SU-DHL-6 (cell line): Measurements from ENCODE around the gene LRIG3.

Source experiments
- H2AFZ ChIP-seq: fragments of 200-600 bp; sonication (generic); 2 replicates; pipeline ENCODE4 v1.6.1; 2014; ENCODE audit warnings: low read depth, mild to moderate bottlenecking, moderate library complexity, mixed read lengths, antibody characterized with exemption, low read length; ENCODE audit not compliant: severe bottlenecking
- H3F3A ChIP-seq: fragments of 200-600 bp; shearing (Covaris generic); 2 replicates; pipeline ENCODE4 v1.6.0; 2016; ENCODE audit warnings: antibody characterized with exemption, mild to moderate bottlenecking; ENCODE audit not compliant: insufficient read depth
- H3K27ac ChIP-seq: fragments of 200-600 bp; sonication (generic); 2 replicates; pipeline ENCODE4 v1.5.1; 2016; ENCODE audit warnings: low read depth, mild to moderate bottlenecking, low read length, moderate library complexity, mixed read lengths
- H3K27me3 ChIP-seq: fragments of 200-600 bp; sonication (generic), shearing (Covaris generic); 2 replicates; pipeline ENCODE4 v1.6.0; 2014; ENCODE audit warnings: mild to moderate bottlenecking, low read length
- H3K36me3 ChIP-seq: fragments of 200-600 bp; sonication (generic); 2 replicates; pipeline ENCODE4 v1.6.1; 2014; ENCODE audit warnings: mild to moderate bottlenecking, low read length, mixed read lengths
- H3K4me2 ChIP-seq: fragments of 300-600, 200-600 bp; shearing (Covaris generic), sonication (generic); 2 replicates; pipeline ENCODE4 v1.6.0; 2014; ENCODE audit warnings: low read length, low read depth, mild to moderate bottlenecking; ENCODE audit not compliant: poor library complexity, severe bottlenecking
- H3K4me3 ChIP-seq: fragments of 200-600 bp; sonication (generic); 2 replicates; pipeline ENCODE4 v1.5.1; 2014; ENCODE audit warnings: antibody characterized with exemption, low read length, mild to moderate bottlenecking, mixed read lengths; ENCODE audit not compliant: insufficient read depth, poor library complexity, severe bottlenecking
- H3K79me2 ChIP-seq: fragments of 200-600 bp; sonication (generic); 2 replicates; pipeline ENCODE4 v1.6.1; 2014; ENCODE audit warnings: mild to moderate bottlenecking, low read length, moderate library complexity; ENCODE audit not compliant: insufficient read depth
- H3K9ac ChIP-seq: fragments of 200-600 bp; sonication (generic); 2 replicates; pipeline ENCODE4 v1.7.0; 2014; ENCODE audit warnings: mild to moderate bottlenecking, low read length
- H3K9me2 ChIP-seq: fragments of 200-600 bp; sonication (generic); replicated peaks from 2 replicates; pipeline ENCODE4 v1.6.1; 2014; ENCODE audit warnings: low read length; ENCODE audit not compliant: insufficient read depth
- H3K9me3 ChIP-seq: fragments of 200-600 bp; sonication (generic); 2 replicates; pipeline ENCODE4 v1.6.1; 2014; ENCODE audit warnings: low read length, mixed read lengths; ENCODE audit not compliant: insufficient read depth
- H4K20me1 ChIP-seq: fragments of 200-600 bp; sonication (generic); 2 replicates; pipeline ENCODE4 v1.6.1; 2014; ENCODE audit warnings: low read depth, mild to moderate bottlenecking, antibody characterized with exemption, low read length, moderate library complexity, mixed read lengths
- EZH2phosphoT487 ChIP-seq: fragments of 200-600 bp; sonication (generic), shearing (Covaris generic); conservative IDR thresholded peaks from 2 replicates; pipeline ENCODE4 v1.6.1; 2018; ENCODE audit warnings: mild to moderate bottlenecking, antibody characterized with exemption, low read length, moderate library complexity, mixed read lengths
- TF ChIP-seq, protein P1 (sequence below): fragments of 200-600 bp; sonication (generic); IDR thresholded peaks from one replicate; pipeline ENCODE4 v1.5.1; 2017; ENCODE audit warnings: antibody characterized with exemption, mild to moderate bottlenecking, low read length, moderate library complexity; ENCODE audit not compliant: insufficient read depth, poor library complexity, severe bottlenecking

The LRIG3 gene

DNA sequence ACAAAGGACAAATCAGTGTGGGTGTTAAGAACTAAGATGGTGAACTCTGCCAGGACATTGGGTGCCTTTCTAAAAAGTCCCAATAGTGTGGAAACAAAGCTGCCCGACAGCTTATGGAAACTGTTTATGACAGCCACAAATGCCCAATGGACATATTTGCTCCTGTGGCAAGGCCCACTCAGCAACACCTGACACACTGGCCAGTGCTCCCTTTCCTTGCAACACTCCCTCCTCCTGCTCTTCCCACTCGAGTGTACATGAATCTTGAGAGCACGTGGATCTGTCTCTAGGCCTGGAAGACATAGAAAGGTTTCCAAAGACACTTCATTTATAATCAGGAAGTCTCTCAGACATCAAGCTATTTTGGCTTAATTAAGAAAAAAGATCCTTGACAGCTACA is 14.2 kb upstream of the LRIG3 start:
- Histone ChIP-seq H3K27me3 (no peaks in the 10 kb centered on the region), H3K9ac (no peak overlapping the region), H3K79me2 (no peaks in the 10 kb centered on the region), H2AFZ (no peak overlapping the region), H4K20me1 (no peaks in the 10 kb centered on the region), H3K36me3 (no peaks in the 10 kb centered on the region), H3K27ac (no peak overlapping the region), H3K9me3 (no peaks in the 10 kb centered on the region), H3K9me2 (no peaks in the 10 kb centered on the region), H3F3A (no peaks in the 10 kb centered on the region), H3K4me3 (no peak overlapping the region), H3K4me2 (no peak overlapping the region)
- no peak for TF ChIP-seq EZH2phosphoT487
- TF ChIP-seq, protein P1, sequence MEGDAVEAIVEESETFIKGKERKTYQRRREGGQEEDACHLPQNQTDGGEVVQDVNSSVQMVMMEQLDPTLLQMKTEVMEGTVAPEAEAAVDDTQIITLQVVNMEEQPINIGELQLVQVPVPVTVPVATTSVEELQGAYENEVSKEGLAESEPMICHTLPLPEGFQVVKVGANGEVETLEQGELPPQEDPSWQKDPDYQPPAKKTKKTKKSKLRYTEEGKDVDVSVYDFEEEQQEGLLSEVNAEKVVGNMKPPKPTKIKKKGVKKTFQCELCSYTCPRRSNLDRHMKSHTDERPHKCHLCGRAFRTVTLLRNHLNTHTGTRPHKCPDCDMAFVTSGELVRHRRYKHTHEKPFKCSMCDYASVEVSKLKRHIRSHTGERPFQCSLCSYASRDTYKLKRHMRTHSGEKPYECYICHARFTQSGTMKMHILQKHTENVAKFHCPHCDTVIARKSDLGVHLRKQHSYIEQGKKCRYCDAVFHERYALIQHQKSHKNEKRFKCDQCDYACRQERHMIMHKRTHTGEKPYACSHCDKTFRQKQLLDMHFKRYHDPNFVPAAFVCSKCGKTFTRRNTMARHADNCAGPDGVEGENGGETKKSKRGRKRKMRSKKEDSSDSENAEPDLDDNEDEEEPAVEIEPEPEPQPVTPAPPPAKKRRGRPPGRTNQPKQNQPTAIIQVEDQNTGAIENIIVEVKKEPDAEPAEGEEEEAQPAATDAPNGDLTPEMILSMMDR: no peak

DNA sequence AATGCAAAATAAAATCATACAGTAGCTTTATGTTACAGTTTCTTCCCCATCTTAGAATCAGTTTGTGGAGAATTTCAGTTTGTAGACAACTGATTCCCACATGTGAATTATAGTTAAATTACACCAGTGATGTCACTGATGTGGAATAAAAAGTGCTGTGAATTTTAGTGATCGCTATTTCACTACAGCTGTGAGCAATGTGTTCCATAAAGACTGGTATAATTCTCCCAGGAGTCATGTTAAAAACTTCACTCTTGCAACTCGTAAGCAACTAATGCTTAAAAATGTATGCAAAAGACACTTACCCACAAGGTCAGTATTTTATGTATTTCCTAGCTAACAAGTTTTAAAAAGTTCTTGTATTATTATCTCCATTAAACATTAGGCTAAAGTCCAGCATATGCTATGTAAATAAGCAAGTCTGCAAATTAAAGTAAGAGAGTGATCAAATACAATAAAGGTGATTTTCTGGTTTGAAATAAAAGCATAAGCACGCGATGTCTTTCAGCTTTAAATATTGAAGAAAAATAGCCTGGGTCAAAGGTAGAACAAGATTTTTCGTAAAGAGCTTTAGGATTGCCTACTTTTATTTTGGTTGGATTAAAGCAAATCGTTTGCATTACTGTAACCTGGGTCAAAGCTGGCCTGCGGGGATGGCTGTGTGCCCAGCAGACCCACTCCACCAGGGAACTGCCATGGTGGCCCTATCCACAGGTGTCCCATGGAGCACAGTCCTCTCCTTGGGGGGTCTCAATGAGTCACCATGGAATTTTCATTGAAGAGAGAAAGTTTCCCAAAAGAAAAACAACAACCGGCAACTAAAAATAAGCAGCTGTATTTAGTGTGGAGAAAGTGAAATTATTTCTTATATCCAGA is 12.7 kb upstream of the LRIG3 start:
- no peak overlapping the region for H3K27ac ChIP-seq
- H3K9me2 ChIP-seq: no peaks in the 10 kb centered on the region
- H3K9me3 ChIP-seq: no peaks in the 10 kb centered on the region
- H3K36me3 ChIP-seq: no peaks in the 10 kb centered on the region
- TF ChIP-seq, protein P1: no peak
- no peak for TF ChIP-seq EZH2phosphoT487
- no peak overlapping the region for H3K9ac ChIP-seq
- no peaks in the 10 kb centered on the region for H3K79me2 ChIP-seq
- H3F3A ChIP-seq: no peaks in the 10 kb centered on the region
- no peak overlapping the region for H3K4me2 ChIP-seq
- H4K20me1 ChIP-seq: no peaks in the 10 kb centered on the region
- no peak overlapping the region for H3K4me3 ChIP-seq
- H2AFZ ChIP-seq: no peak overlapping the region
- no peaks in the 10 kb centered on the region for H3K27me3 ChIP-seq

DNA sequence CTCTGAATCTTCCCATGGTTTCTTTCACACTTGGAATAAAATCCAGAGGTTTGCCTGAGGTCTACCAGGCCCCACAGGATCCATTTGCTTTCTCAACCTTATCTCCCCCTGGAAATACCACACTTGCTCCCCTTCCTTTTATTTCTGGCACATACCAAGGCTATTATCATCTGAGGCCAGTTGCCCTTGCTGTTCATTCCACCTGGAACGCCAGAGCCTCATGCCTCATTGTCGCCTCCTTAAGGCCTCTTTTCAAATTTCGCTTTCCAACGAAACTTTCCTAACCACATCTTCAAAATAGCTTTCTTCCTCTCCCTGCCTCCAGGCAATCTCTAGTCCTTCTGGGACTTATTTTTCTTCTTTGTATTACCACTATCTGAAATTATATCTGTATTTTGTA is 11.2 kb upstream of the LRIG3 start:
- Histone ChIP-seq H3K9ac (no peak overlapping the region), H2AFZ (no peak overlapping the region), H3K4me2 (no peak overlapping the region), H3K27ac (no peak overlapping the region), H3K9me2 (no peaks in the 10 kb centered on the region), H3K9me3 (no peaks in the 10 kb centered on the region), H4K20me1 (no peaks in the 10 kb centered on the region), H3K36me3 (no peaks in the 10 kb centered on the region), H3K79me2 (no peaks in the 10 kb centered on the region), H3F3A (no peaks in the 10 kb centered on the region), H3K27me3 (no peaks in the 10 kb centered on the region), H3K4me3 (no peak overlapping the region)
- TF ChIP-seq, protein P1: no peak
- no peak for TF ChIP-seq EZH2phosphoT487
